IMR-90 (cell line): Measurements from ENCODE around the gene TM2D1. TPM values are rescaled to one million over a fixed set of nuclear protein-coding genes. Genes with fewer than 3 reads are reported as not detected.

ENCODE experiments used
- ATAC-seq: fragments of 200-7000 bp; cut with Tn5 transposase; 2 replicates; pipeline ENCODE4 v1.9.1; 2020; ENCODE audit warnings: low read depth, mild to moderate bottlenecking, moderate library complexity
- BruUV-seq: library from RNA; stranded (reverse); fragments of 400-500 nt; replicated peaks from 2 replicates; lab custom pipeline; 2021; lab: Mats Ljungman, UMichigan
- CTCF ChIA-PET: fragments of 300-600 bp; formaldehyde crosslinking; extraction: SDS; loops from one replicate; lab custom pipeline; 2021; ENCODE audit warnings: antibody characterized with exemption; lab: Yijun Ruan, JAX
- POLR2A ChIA-PET: fragments of 300-600 bp; sonication (Branson Sonifier 250); formaldehyde crosslinking; loops from one replicate; lab custom pipeline; 2022; ENCODE audit warnings: antibody characterized with exemption; ENCODE audit not compliant: unreplicated experiment; lab: Charles Lee
- DNase-seq: peaks from one replicate; pipeline ENCODE4 v3.0.0; 2013
- H2AFZ ChIP-seq: replicated peaks from 2 replicates; pipeline ENCODE3; 2013; ENCODE audit warnings: low read length, mild to moderate bottlenecking; ENCODE audit not compliant: poor library complexity
- H2AK5ac ChIP-seq: 2 replicates; pipeline ENCODE4 v1.6.1; 2013; ENCODE audit warnings: low read depth, low read length, inconsistent platforms
- H2AK9ac ChIP-seq: replicated peaks from 2 replicates; pipeline ENCODE3; 2013; ENCODE audit warnings: mild to moderate bottlenecking, low read depth, low read length, moderate library complexity; ENCODE audit not compliant: poor library complexity
- H2BK120ac ChIP-seq: 2 replicates; pipeline ENCODE4 v1.6.1; 2013; ENCODE audit warnings: low read depth, low read length, inconsistent platforms
- H2BK15ac ChIP-seq: 3 replicates; pipeline ENCODE4 v1.6.1; 2013; ENCODE audit warnings: low read depth, low read length, inconsistent platforms
- H2BK20ac ChIP-seq: 2 replicates; pipeline ENCODE4 v1.6.1; 2013; ENCODE audit warnings: low read depth, mild to moderate bottlenecking, inconsistent platforms, low read length, moderate library complexity
- H2BK5ac ChIP-seq: 2 replicates; pipeline ENCODE4 v1.6.1; 2013; ENCODE audit warnings: mild to moderate bottlenecking, low read depth, low read length, inconsistent platforms; ENCODE audit not compliant: poor library complexity, severe bottlenecking
- H3K14ac ChIP-seq: replicated peaks from 2 replicates; pipeline ENCODE4 v1.6.1; 2013; ENCODE audit warnings: low read depth, low read length, inconsistent platforms
- H3K18ac ChIP-seq: 2 replicates; pipeline ENCODE4 v1.6.1; 2013; ENCODE audit warnings: low read depth, low read length, control low read depth
- H3K23ac ChIP-seq: 2 replicates; pipeline ENCODE4 v1.6.1; 2013; ENCODE audit warnings: low read depth, low read length, inconsistent platforms
- H3K27ac ChIP-seq: 2 replicates; pipeline ENCODE4 v1.5.1; 2013; ENCODE audit warnings: mild to moderate bottlenecking, control low read depth, low read length; ENCODE audit not compliant: insufficient read depth
- H3K27me3 ChIP-seq: 2 replicates; pipeline ENCODE4 v1.6.1; 2013; ENCODE audit warnings: low read length; ENCODE audit not compliant: control insufficient read depth, insufficient read depth
- H3K36me3 ChIP-seq: 2 replicates; pipeline ENCODE4 v1.6.1; 2013; ENCODE audit warnings: low read length, mixed read lengths; ENCODE audit not compliant: control insufficient read depth, insufficient read depth
- H3K4ac ChIP-seq: 2 replicates; pipeline ENCODE4 v1.6.1; 2013; ENCODE audit warnings: low read depth, low read length, inconsistent platforms
- H3K4me1 ChIP-seq: 2 replicates; pipeline ENCODE4 v1.6.1; 2013; ENCODE audit warnings: low read length, mixed read lengths; ENCODE audit not compliant: control insufficient read depth, insufficient read depth
- H3K4me2 ChIP-seq: 2 replicates; pipeline ENCODE4 v1.6.1; 2013; ENCODE audit warnings: low read depth, mild to moderate bottlenecking, control low read depth, low read length, moderate library complexity
- H3K4me3 ChIP-seq: 2 replicates; pipeline ENCODE4 v1.5.1; 2013; ENCODE audit warnings: low read depth, mild to moderate bottlenecking, control low read depth, low read length, moderate library complexity; ENCODE audit not compliant: insufficient read depth
- H3K56ac ChIP-seq: 2 replicates; pipeline ENCODE4 v1.6.1; 2013; ENCODE audit warnings: low read length, inconsistent platforms; ENCODE audit not compliant: insufficient read depth; ENCODE audit errors: extremely low read depth
- H3K79me1 ChIP-seq, 2 experiments: 2 replicates each; pipeline ENCODE4 v1.6.1; 2013; ENCODE audit warnings: low read length in 2 of 2, inconsistent platforms in 1 of 2, low read depth in 1 of 2
- H3K9ac ChIP-seq: 2 replicates; pipeline ENCODE4 v1.6.1; 2013; ENCODE audit warnings: low read depth, low read length, control low read depth
- H3K9me1 ChIP-seq: 2 replicates; pipeline ENCODE4 v1.6.1; 2013; ENCODE audit warnings: low read length, inconsistent platforms; ENCODE audit not compliant: insufficient read depth
- H3K9me3 ChIP-seq: 2 replicates; pipeline ENCODE4 v1.6.1; 2013; ENCODE audit warnings: low read length; ENCODE audit not compliant: control insufficient read depth, insufficient read depth
- H4K20me1 ChIP-seq: 2 replicates; pipeline ENCODE4 v1.6.1; 2013; ENCODE audit warnings: low read length, inconsistent platforms; ENCODE audit not compliant: insufficient read depth
- H4K5ac ChIP-seq: 2 replicates; pipeline ENCODE4 v1.6.1; 2013; ENCODE audit warnings: mild to moderate bottlenecking, low read depth, low read length, control low read depth
- H4K8ac ChIP-seq, 2 experiments: 2 replicates each; pipeline ENCODE4 v1.6.1; 2013; ENCODE audit warnings: low read depth in 2 of 2, low read length in 2 of 2, control low read depth in 1 of 2, inconsistent platforms in 1 of 2
- H4K91ac ChIP-seq: 2 replicates; pipeline ENCODE4 v1.6.1; 2013; ENCODE audit warnings: low read depth, low read length, inconsistent platforms; ENCODE audit not compliant: insufficient read depth
- BHLHE40 ChIP-seq: fragments of 150-350 bp; IDR thresholded peaks from 2 replicates; pipeline ENCODE4 v1.6.1; 2016; ENCODE audit warnings: mild to moderate bottlenecking, low read depth, low read length
- CEBPB ChIP-seq: IDR thresholded peaks from 2 replicates; pipeline ENCODE4 v1.6.1; 2012; ENCODE audit warnings: low read depth, low read length, improper control_type of control experiment
- CHD1 ChIP-seq: IDR thresholded peaks from 2 replicates; pipeline ENCODE4 v1.6.1; 2012; ENCODE audit warnings: low read depth, low read length, improper control_type of control experiment
- FOS ChIP-seq: fragments of 150-350 bp; IDR thresholded peaks from 2 replicates; pipeline ENCODE4 v1.6.1; 2016; ENCODE audit warnings: low read depth, low read length
- MAFK ChIP-seq: IDR thresholded peaks from 2 replicates; pipeline ENCODE4 v1.6.1; 2012; ENCODE audit warnings: low read depth, low read length, improper control_type of control experiment
- MAZ ChIP-seq: IDR thresholded peaks from 2 replicates; pipeline ENCODE4 v1.6.1; 2012; ENCODE audit warnings: low read depth, mild to moderate bottlenecking, low read length, improper control_type of control experiment, moderate library complexity, borderline replicate concordance
- MXI1 ChIP-seq: IDR thresholded peaks from 2 replicates; pipeline ENCODE4 v1.6.1; 2012; ENCODE audit warnings: low read depth, mild to moderate bottlenecking, low read length, moderate library complexity, borderline replicate concordance
- NFE2L2 ChIP-seq: fragments of 150-350 bp; IDR thresholded peaks from 2 replicates; pipeline ENCODE4 v1.6.1; 2016; ENCODE audit warnings: low read depth, mild to moderate bottlenecking, low read length
- POLR2A ChIP-seq: IDR thresholded peaks from 2 replicates; pipeline ENCODE4 v1.6.1; 2012; ENCODE audit warnings: mild to moderate bottlenecking, low read depth, low read length
- RAD21 ChIP-seq: IDR thresholded peaks from 2 replicates; pipeline ENCODE4 v1.6.1; 2012; ENCODE audit warnings: low read length, improper control_type of control experiment
- RCOR1 ChIP-seq: IDR thresholded peaks from 2 replicates; pipeline ENCODE4 v1.6.1; 2012; ENCODE audit warnings: mild to moderate bottlenecking, low read length, improper control_type of control experiment; ENCODE audit not compliant: insufficient replicate concordance
- RFX5 ChIP-seq: IDR thresholded peaks from 2 replicates; pipeline ENCODE4 v1.8.0; 2012; ENCODE audit warnings: low read depth, mild to moderate bottlenecking, low read length, moderate library complexity
- SMC3 ChIP-seq: fragments of 150-350 bp; IDR thresholded peaks from 2 replicates; pipeline ENCODE4 v1.6.1; 2016; ENCODE audit warnings: low read depth, mild to moderate bottlenecking, antibody characterized with exemption, low read length, moderate library complexity
- WGBS, 2 experiments: methylation state at CpG; one replicate each; pipeline versions ENCODE4 v1.1.5 to v1.1.7; 2013; ENCODE audit warnings: missing lambda C conversion rate in 2 of 2; ENCODE audit not compliant: insufficient read length in 1 of 2; ENCODE audit errors: extremely low coverage in 2 of 2; 5-methylcytosine and 5-hydroxymethylcytosine counted together
- dilution Hi-C: fragments of 300-500 bp; cut with HindIII; formaldehyde crosslinking; loops from one replicate; pipeline ENCODE4 v1.14.3; 2018; ENCODE audit warnings: low sequenced_read_pairs; ENCODE audit not compliant: unreplicated experiment
- in situ Hi-C: fragments of 300-500 bp; cut with MboI; formaldehyde crosslinking; loops from 3 replicates; pipeline ENCODE4 v1.14.3; 2019; ENCODE audit warnings: low sequenced_read_pairs, inconsistent platforms, mixed read lengths
- intact Hi-C: fragments of 100-400 bp; cut with micrococcal nuclease; formaldehyde crosslinking; loops from 2 replicates; pipeline ENCODE4 v1.10.0; 2022
- polyA plus RNA-seq, 3 experiments: library from polyadenylated mRNA; depleted of rRNA; stranded (reverse); fragments of >200 nt; gene quantifications; 2 replicates each; pipeline ENCODE4 v1.2.3, GENCODE V29; 2012; ENCODE audit warnings: low replicate concordance in 1 of 3
- total RNA-seq: library from RNA; depleted of rRNA; stranded (reverse); fragments of >200 nt; gene quantifications from 2 replicates; pipeline ENCODE4 v1.2.3, GENCODE V29; 2012
- TF ChIP-seq, protein P1 (sequence below): conservative IDR thresholded peaks from 2 replicates; pipeline ENCODE4 v1.5.1; 2012; ENCODE audit warnings: mild to moderate bottlenecking, low read depth, low read length, improper control_type of control experiment
- TF ChIP-seq, protein P2 (sequence below): fragments of 150-350 bp; IDR thresholded peaks from 2 replicates; pipeline ENCODE4 v1.6.1; 2016; ENCODE audit warnings: low read depth, mild to moderate bottlenecking, low read length, moderate library complexity, borderline replicate concordance
- TF ChIP-seq, protein P3 (sequence below): fragments of 150-350 bp; IDR thresholded peaks from 2 replicates; pipeline ENCODE4 v1.6.1; 2017; ENCODE audit warnings: mild to moderate bottlenecking, antibody characterized with exemption, low read length, low read depth

Gene TM2D1
- total and polyA plus RNA-seq, 2 of the 4 experiments (the other 2 are of a cell fraction): 14.3 to 32.7 TPM

DNA sequence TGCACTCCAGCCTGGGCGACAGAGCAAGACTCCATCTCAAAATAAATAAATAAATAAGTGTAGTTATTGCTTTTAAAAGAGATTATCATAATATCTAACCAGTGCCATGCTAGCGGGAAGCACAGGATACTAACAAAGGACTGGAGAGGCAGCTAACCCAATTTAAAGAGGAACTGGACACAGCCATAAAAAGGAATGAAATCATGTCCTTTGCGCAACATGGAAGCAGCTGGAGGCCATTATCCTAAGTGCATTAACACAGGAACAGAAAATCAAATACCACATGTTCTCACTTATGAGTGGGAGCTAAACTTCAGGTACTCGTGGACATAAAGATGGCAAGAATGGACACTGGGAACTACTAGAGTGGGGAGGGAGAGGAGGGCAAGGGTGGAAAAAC lies 54.9 kb downstream of the TM2D1 start:
- dilution Hi-C loops (no loop called here), in situ Hi-C loops (no loop called here), intact Hi-C loops (no loop called here)
- H3K18ac ChIP-seq: no peak overlapping the region
- no peaks in the 10 kb centered on the region for H3K4me1 ChIP-seq
- H3K14ac ChIP-seq: no peak overlapping the region
- H2BK15ac ChIP-seq: no peak overlapping the region
- ChIA-PET POLR2A (no interaction called here), CTCF (no interaction called here)
- no peaks in the 10 kb centered on the region for H4K20me1 ChIP-seq
- H3K56ac ChIP-seq: no peak overlapping the region
- H3K36me3 ChIP-seq: no peaks in the 10 kb centered on the region
- BruUV-seq: no TSS peak
- no peak overlapping the region for H2AK5ac ChIP-seq
- H3K4me3 ChIP-seq: no peak overlapping the region
- no peak overlapping the region for H3K27ac ChIP-seq
- H4K91ac ChIP-seq: no peak overlapping the region
- WGBS, 2 experiments: no CpG with 5 or more reads among the region's 4 CpGs
- TF ChIP-seq MXI1: no peak
- no peak for TF ChIP-seq RAD21
- TF ChIP-seq MAFK: no peak
- TF ChIP-seq SMC3: no peak
- no peak for TF ChIP-seq MAZ
- no peak for TF ChIP-seq RCOR1
- no peak for TF ChIP-seq NFE2L2
- TF ChIP-seq, protein P1, sequence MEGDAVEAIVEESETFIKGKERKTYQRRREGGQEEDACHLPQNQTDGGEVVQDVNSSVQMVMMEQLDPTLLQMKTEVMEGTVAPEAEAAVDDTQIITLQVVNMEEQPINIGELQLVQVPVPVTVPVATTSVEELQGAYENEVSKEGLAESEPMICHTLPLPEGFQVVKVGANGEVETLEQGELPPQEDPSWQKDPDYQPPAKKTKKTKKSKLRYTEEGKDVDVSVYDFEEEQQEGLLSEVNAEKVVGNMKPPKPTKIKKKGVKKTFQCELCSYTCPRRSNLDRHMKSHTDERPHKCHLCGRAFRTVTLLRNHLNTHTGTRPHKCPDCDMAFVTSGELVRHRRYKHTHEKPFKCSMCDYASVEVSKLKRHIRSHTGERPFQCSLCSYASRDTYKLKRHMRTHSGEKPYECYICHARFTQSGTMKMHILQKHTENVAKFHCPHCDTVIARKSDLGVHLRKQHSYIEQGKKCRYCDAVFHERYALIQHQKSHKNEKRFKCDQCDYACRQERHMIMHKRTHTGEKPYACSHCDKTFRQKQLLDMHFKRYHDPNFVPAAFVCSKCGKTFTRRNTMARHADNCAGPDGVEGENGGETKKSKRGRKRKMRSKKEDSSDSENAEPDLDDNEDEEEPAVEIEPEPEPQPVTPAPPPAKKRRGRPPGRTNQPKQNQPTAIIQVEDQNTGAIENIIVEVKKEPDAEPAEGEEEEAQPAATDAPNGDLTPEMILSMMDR: no peak
- no peak for TF ChIP-seq CHD1
- TF ChIP-seq POLR2A: no peak
- TF ChIP-seq RFX5: no peak
- TF ChIP-seq CEBPB: no peak
- TF ChIP-seq, protein P2, sequence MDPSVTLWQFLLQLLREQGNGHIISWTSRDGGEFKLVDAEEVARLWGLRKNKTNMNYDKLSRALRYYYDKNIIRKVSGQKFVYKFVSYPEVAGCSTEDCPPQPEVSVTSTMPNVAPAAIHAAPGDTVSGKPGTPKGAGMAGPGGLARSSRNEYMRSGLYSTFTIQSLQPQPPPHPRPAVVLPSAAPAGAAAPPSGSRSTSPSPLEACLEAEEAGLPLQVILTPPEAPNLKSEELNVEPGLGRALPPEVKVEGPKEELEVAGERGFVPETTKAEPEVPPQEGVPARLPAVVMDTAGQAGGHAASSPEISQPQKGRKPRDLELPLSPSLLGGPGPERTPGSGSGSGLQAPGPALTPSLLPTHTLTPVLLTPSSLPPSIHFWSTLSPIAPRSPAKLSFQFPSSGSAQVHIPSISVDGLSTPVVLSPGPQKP: no peak
- TF ChIP-seq, protein P3, sequence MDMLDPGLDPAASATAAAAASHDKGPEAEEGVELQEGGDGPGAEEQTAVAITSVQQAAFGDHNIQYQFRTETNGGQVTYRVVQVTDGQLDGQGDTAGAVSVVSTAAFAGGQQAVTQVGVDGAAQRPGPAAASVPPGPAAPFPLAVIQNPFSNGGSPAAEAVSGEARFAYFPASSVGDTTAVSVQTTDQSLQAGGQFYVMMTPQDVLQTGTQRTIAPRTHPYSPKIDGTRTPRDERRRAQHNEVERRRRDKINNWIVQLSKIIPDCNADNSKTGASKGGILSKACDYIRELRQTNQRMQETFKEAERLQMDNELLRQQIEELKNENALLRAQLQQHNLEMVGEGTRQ: no peak
- no peak for TF ChIP-seq BHLHE40
- no peak for TF ChIP-seq FOS
- H3K4me2 ChIP-seq: no peak overlapping the region
- no peak overlapping the region for H2BK120ac ChIP-seq
- DNase-seq: no peak
- H2AK9ac ChIP-seq: no peak overlapping the region
- H3K9me1 ChIP-seq: no peaks in the 10 kb centered on the region
- no peak overlapping the region for H3K9ac ChIP-seq
- no peak overlapping the region for H2BK5ac ChIP-seq
- H3K27me3 ChIP-seq: no peaks in the 10 kb centered on the region; the same call in 1 of the 2 replicates
- no peak for ATAC-seq
- no peak overlapping the region for H2AFZ ChIP-seq
- H4K5ac ChIP-seq: no peak overlapping the region
- H2BK20ac ChIP-seq: no peak overlapping the region
- H3K23ac ChIP-seq: no peak overlapping the region
- H3K79me1 ChIP-seq: no peaks in the 10 kb centered on the region
- no peak overlapping the region for H4K8ac ChIP-seq
- H3K4ac ChIP-seq: no peak overlapping the region
- no peaks in the 10 kb centered on the region for H3K9me3 ChIP-seq
